GM12878 (cell line): Measurements from ENCODE around the gene RAI2. TPM values are rescaled to one million over a fixed set of nuclear protein-coding genes. Genes with fewer than 3 reads are reported as not detected.

ENCODE experiments used
- ATAC-seq: fragments of 200-7000 bp; cut with Tn5 transposase; 3 replicates; pipeline ENCODE4 v1.9.1; 2020; ENCODE audit warnings: mild to moderate bottlenecking, moderate library complexity
- BruUV-seq: library from RNA; stranded (reverse); fragments of 400-500 nt; replicated peaks from 2 replicates; lab custom pipeline; 2021; lab: Mats Ljungman, UMichigan
- CTCF ChIA-PET: fragments of 300-600 bp; sonication (Branson Sonifier 250); formaldehyde crosslinking; extraction: SDS; loops from one replicate; lab custom pipeline; 2021; ENCODE audit warnings: inconsistent platforms; lab: Yijun Ruan, JAX
- POLR2A ChIA-PET: fragments of 350-600 bp; formaldehyde crosslinking; extraction: SDS; loops from one replicate; lab custom pipeline; 2021; ENCODE audit warnings: inconsistent platforms; lab: Charles Lee
- RAD21 ChIA-PET: fragments of 300-600 bp; sonication (Branson Sonifier 250); formaldehyde crosslinking; loops from one replicate; lab custom pipeline; 2023; ENCODE audit warnings: antibody characterized with exemption; ENCODE audit not compliant: unreplicated experiment; lab: Charles Lee
- SMC1A ChIA-PET: fragments of 300-600 bp; sonication (Branson Sonifier 250); formaldehyde crosslinking; loops from one replicate; lab custom pipeline; 2023; ENCODE audit not compliant: unreplicated experiment, uncharacterized antibody; lab: Charles Lee
- DNase-seq: peaks from one replicate; pipeline ENCODE4 v3.0.0-alpha.2; 2011; ENCODE audit warnings: low read depth, low spot score
- FAIRE-seq: peaks from 3 replicates; lab custom pipeline; 2011; peaks lifted over from hg19 to GRCh38; lab: Jason Lieb, UNC
- H2AFZ ChIP-seq: 2 replicates; pipeline ENCODE4 v1.6.0; 2011; ENCODE audit warnings: low read depth, low read length, control low read depth; ENCODE audit not compliant: control insufficient read depth
- H3K27ac ChIP-seq: 2 replicates; pipeline ENCODE4 v1.5.1; 2011; ENCODE audit warnings: control low read depth; ENCODE audit not compliant: control insufficient read depth, insufficient read depth
- H3K27me3 ChIP-seq, 2 experiments: replicated peaks in 1 of 2; 2 replicates each; pipeline versions ENCODE4 v1.6.0 to v1.6.1; 2011; ENCODE audit warnings: low read length in 1 of 2; ENCODE audit not compliant: control insufficient read depth in 2 of 2, insufficient read depth in 2 of 2
- H3K36me3 ChIP-seq, 2 experiments: 2 replicates each; pipeline ENCODE4 v1.5.1; 2011; ENCODE audit warnings: low read length in 1 of 2; ENCODE audit not compliant: control insufficient read depth in 2 of 2, insufficient read depth in 2 of 2
- H3K4me1 ChIP-seq: 2 replicates; pipeline ENCODE4 v1.6.1; 2011; ENCODE audit warnings: mild to moderate bottlenecking, low read length, moderate library complexity, mixed read lengths; ENCODE audit not compliant: control insufficient read depth, insufficient read depth
- H3K4me2 ChIP-seq: 2 replicates; pipeline ENCODE4 v1.6.0; 2011; ENCODE audit warnings: control low read depth; ENCODE audit not compliant: control insufficient read depth, insufficient read depth
- H3K4me3 ChIP-seq: fragments of 200-600 bp; sonication (generic); 2 replicates; pipeline ENCODE4 v1.5.1; 2016
- H3K79me2 ChIP-seq: 2 replicates; pipeline ENCODE4 v1.6.0; 2011; ENCODE audit warnings: low read length; ENCODE audit not compliant: control insufficient read depth, insufficient read depth
- H3K9ac ChIP-seq: 2 replicates; pipeline ENCODE4 v1.8.0; 2011; ENCODE audit warnings: low read length, control low read depth, mixed read lengths; ENCODE audit not compliant: control insufficient read depth, insufficient read depth
- H3K9me3 ChIP-seq: replicated peaks from 3 replicates; pipeline ENCODE4 v1.5.1; 2011; ENCODE audit warnings: mild to moderate bottlenecking, low read length; ENCODE audit not compliant: control insufficient read depth, insufficient read depth
- H4K20me1 ChIP-seq: 2 replicates; pipeline ENCODE4 v1.6.0; 2011; ENCODE audit not compliant: control insufficient read depth, insufficient read depth
- BRCA1 ChIP-seq: IDR thresholded peaks from 2 replicates; pipeline ENCODE4 v1.6.1; 2011; ENCODE audit warnings: low read depth, low read length, improper control_type of control experiment
- CBFB ChIP-seq: IDR thresholded peaks from 2 replicates; pipeline ENCODE4 v1.6.1; 2016; ENCODE audit warnings: antibody characterized with exemption, low read depth
- JUNB ChIP-seq: IDR thresholded peaks from 2 replicates; pipeline ENCODE4 v1.6.1; 2016; ENCODE audit warnings: antibody characterized with exemption, mild to moderate bottlenecking
- KLF5 ChIP-seq: fragments of 450-650 bp; IDR thresholded peaks from 2 replicates; pipeline ENCODE4 v1.6.1; 2014; ENCODE audit warnings: mild to moderate bottlenecking; ENCODE audit not compliant: partially characterized antibody
- LARP7 ChIP-seq: fragments of 450-650 bp; IDR thresholded peaks from 2 replicates; pipeline ENCODE4 v1.6.1; 2017; ENCODE audit warnings: mild to moderate bottlenecking
- NFXL1 ChIP-seq: fragments of 450-650 bp; IDR thresholded peaks from 2 replicates; pipeline ENCODE4 v1.6.1; 2017; ENCODE audit warnings: antibody characterized with exemption, mild to moderate bottlenecking, borderline replicate concordance
- PAX8 ChIP-seq: fragments of 450-650 bp; IDR thresholded peaks from 2 replicates; pipeline ENCODE4 v1.6.1; 2017; ENCODE audit warnings: mild to moderate bottlenecking, moderate library complexity
- RELA ChIP-seq: fragments of 450-650 bp; IDR thresholded peaks from 2 replicates; pipeline ENCODE4 v1.8.0; 2014; ENCODE audit warnings: borderline replicate concordance; ENCODE audit not compliant: partially characterized antibody
- SMARCA5 ChIP-seq: fragments of 450-650 bp; IDR thresholded peaks from 2 replicates; pipeline ENCODE4 v1.6.1; 2017; ENCODE audit warnings: mild to moderate bottlenecking
- TAF1 ChIP-seq: IDR thresholded peaks from 2 replicates; pipeline ENCODE4 v1.6.1; 2011; ENCODE audit warnings: mild to moderate bottlenecking, low read depth, low read length, borderline replicate concordance
- WGBS: methylation state at CpG from one replicate; pipeline ENCODE4 v1.1.6; 2016; ENCODE audit warnings: low lambda C conversion rate; ENCODE audit not compliant: insufficient replicate concordance, insufficient coverage; ENCODE audit errors: missing lambda C conversion rate; 5-methylcytosine and 5-hydroxymethylcytosine counted together
- in situ Hi-C: fragments of 300-500 bp; cut with MboI; formaldehyde crosslinking; loops from 9 replicates; pipeline ENCODE4 v1.14.3; 2018; ENCODE audit warnings: mixed read lengths
- intact Hi-C: fragments of 100-400 bp; cut with micrococcal nuclease; formaldehyde crosslinking; loops from one replicate; pipeline ENCODE4 v1.14.2; 2022; ENCODE audit not compliant: unreplicated experiment
- polyA plus RNA-seq, 11 experiments: library from polyadenylated mRNA; depleted of rRNA in 4 of 11; unstranded in 6 of 11; stranded (reverse) in 5 of 11; fragments of >200 nt; fragmentation: Nextera tagmentation in 4 of 11; fragmentation: Illumina TruSeq in 1 of 11; extraction: Ambion mirVana in 4 of 11; extraction: Trizol in 1 of 11; gene quantifications; 1 replicate in 1 of 11; 2 replicates in 10 of 11; pipeline versions ENCODE4 v1.2.1 to v1.2.3, GENCODE V29; 2011 to 2016; ENCODE audit warnings: inconsistent platforms in 2 of 11, missing spikeins in 2 of 11, low read depth in 1 of 11
- total RNA-seq, 4 experiments: library from RNA; depleted of rRNA in 3 of 4; stranded (reverse); fragments of >200 nt in 3 of 4; fragmentation: Illumina TruSeq in 1 of 4; extraction: Trizol in 1 of 4; gene quantifications; 2 replicates each; pipeline versions ENCODE4 v1.2.1 to v1.2.3, GENCODE V29; 2013 to 2021
- TF ChIP-seq, protein P1 (sequence below): fragments of 450-650 bp; IDR thresholded peaks from 2 replicates; pipeline ENCODE4 v1.6.1; 2017; ENCODE audit warnings: mild to moderate bottlenecking, moderate library complexity
- TF ChIP-seq, protein P2 (sequence below): IDR thresholded peaks from 2 replicates; pipeline ENCODE4 v1.6.1; 2012; ENCODE audit warnings: improper control_type of control experiment, low read depth, low read length; ENCODE audit not compliant: insufficient replicate concordance

The RAI2 gene
- total and polyA plus RNA-seq, 10 of the 15 experiments (the other 5 are each of a cell fraction or from before 2014, with no cell fraction given), result not detected

DNA sequence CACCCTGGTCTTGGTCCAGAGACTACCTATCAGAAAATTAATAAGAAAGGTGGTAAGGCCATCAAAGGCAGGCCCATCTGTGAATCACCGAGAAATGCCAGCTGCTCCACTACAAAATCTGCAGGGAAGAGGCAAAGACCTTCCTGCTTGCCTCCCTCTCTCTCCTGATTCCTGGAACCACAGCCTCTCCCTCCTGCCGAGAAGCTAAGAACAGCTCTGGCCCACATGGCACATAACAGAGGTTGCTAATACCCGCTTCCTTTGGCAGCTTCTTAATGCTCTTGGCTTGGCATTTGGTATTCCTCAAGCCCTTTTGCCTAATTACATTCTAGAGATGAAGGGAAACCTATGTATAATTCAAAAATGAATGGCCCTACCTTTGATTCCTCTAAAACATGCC is 32.9 kb downstream of the RAI2 start (continued):
- no peak for TF ChIP-seq KLF5
- no peak for TF ChIP-seq BRCA1
- TF ChIP-seq SMARCA5, result no peak

DNA sequence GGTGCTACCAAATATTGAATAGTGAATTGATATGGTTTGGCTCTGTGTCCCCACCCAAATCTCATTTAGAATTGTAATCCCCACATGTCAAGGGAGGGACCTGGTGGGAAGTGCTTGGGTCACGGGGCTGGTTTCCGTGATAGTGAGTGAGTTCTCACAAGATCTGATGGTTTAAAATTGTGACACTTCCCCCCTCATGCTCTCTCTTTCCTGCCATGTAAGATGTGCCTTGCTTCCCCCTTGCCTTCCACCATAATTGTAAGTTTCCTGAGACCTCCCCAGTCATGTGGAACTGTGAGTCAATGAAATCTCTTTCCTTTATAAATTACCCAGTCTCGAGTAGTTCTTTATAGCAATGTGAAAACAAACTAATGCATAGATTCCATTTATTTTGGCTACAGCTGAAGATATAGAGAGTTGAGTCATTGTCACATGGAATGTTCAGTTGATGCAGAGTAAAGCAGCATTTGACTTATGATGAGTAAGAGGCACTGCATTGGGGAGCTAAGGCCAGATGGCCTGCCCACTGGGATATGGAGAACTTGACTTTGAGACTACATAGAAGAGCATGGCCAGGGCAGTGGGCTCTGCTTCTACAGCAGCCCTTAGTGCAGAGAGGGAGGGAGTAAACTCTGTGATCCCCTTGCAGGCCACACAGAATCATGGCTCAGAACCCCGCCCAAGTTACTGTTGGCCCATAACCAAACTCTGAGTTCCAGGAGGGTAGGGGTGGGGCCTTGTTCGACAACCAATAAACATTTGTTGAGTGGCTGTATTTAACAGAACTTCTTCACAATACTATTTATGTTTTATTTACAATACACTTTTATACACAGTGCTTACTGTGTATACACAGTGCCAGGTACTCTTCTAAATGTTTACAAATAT is 34.2 kb downstream of the RAI2 start:
- Histone ChIP-seq H3K27ac (no peak overlapping the region), H3K9ac (no peak overlapping the region), H2AFZ (no peak overlapping the region), H3K27me3 (no peaks in the 10 kb centered on the region; a peak in 1 of 4 replicates), H3K4me1 (no peaks in the 10 kb centered on the region), H3K36me3 (no peaks in the 10 kb centered on the region), H3K4me3 (no peak overlapping the region), H3K4me2 (no peak overlapping the region), H4K20me1 (no peaks in the 10 kb centered on the region), H3K9me3 (no peaks in the 10 kb centered on the region), H3K79me2 (no peaks in the 10 kb centered on the region)
- ChIA-PET POLR2A (no interaction called here), CTCF (no interaction called here), RAD21 (no interaction called here), SMC1A (interaction anchor here (0.9 kb wide), 1 partner anchor 781 kb away, joined by 3 read pairs; no protein-coding TSS in a partner anchor)
- FAIRE-seq, result no peak
- intact Hi-C loops (no loop called here), in situ Hi-C loops (no loop called here)
- 21% methylated on average over 5 of the region's 5 CpGs for WGBS
- BruUV-seq, result no TSS peak
- no peak for DNase-seq
- ATAC-seq, result no peak
- TF ChIP-seq TAF1, result no peak
- TF ChIP-seq, protein P1, sequence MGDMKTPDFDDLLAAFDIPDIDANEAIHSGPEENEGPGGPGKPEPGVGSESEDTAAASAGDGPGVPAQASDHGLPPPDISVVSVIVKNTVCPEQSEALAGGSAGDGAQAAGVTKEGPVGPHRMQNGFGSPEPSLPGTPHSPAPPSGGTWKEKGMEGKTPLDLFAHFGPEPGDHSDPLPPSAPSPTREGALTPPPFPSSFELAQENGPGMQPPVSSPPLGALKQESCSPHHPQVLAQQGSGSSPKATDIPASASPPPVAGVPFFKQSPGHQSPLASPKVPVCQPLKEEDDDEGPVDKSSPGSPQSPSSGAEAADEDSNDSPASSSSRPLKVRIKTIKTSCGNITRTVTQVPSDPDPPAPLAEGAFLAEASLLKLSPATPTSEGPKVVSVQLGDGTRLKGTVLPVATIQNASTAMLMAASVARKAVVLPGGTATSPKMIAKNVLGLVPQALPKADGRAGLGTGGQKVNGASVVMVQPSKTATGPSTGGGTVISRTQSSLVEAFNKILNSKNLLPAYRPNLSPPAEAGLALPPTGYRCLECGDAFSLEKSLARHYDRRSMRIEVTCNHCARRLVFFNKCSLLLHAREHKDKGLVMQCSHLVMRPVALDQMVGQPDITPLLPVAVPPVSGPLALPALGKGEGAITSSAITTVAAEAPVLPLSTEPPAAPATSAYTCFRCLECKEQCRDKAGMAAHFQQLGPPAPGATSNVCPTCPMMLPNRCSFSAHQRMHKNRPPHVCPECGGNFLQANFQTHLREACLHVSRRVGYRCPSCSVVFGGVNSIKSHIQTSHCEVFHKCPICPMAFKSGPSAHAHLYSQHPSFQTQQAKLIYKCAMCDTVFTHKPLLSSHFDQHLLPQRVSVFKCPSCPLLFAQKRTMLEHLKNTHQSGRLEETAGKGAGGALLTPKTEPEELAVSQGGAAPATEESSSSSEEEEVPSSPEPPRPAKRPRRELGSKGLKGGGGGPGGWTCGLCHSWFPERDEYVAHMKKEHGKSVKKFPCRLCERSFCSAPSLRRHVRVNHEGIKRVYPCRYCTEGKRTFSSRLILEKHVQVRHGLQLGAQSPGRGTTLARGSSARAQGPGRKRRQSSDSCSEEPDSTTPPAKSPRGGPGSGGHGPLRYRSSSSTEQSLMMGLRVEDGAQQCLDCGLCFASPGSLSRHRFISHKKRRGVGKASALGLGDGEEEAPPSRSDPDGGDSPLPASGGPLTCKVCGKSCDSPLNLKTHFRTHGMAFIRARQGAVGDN, result no peak
- no peak for TF ChIP-seq NFXL1
- TF ChIP-seq PAX8, result no peak
- TF ChIP-seq JUNB, result no peak
- TF ChIP-seq LARP7, result no peak
- no peak for TF ChIP-seq RELA
- no peak for TF ChIP-seq CBFB
- TF ChIP-seq, protein P2, sequence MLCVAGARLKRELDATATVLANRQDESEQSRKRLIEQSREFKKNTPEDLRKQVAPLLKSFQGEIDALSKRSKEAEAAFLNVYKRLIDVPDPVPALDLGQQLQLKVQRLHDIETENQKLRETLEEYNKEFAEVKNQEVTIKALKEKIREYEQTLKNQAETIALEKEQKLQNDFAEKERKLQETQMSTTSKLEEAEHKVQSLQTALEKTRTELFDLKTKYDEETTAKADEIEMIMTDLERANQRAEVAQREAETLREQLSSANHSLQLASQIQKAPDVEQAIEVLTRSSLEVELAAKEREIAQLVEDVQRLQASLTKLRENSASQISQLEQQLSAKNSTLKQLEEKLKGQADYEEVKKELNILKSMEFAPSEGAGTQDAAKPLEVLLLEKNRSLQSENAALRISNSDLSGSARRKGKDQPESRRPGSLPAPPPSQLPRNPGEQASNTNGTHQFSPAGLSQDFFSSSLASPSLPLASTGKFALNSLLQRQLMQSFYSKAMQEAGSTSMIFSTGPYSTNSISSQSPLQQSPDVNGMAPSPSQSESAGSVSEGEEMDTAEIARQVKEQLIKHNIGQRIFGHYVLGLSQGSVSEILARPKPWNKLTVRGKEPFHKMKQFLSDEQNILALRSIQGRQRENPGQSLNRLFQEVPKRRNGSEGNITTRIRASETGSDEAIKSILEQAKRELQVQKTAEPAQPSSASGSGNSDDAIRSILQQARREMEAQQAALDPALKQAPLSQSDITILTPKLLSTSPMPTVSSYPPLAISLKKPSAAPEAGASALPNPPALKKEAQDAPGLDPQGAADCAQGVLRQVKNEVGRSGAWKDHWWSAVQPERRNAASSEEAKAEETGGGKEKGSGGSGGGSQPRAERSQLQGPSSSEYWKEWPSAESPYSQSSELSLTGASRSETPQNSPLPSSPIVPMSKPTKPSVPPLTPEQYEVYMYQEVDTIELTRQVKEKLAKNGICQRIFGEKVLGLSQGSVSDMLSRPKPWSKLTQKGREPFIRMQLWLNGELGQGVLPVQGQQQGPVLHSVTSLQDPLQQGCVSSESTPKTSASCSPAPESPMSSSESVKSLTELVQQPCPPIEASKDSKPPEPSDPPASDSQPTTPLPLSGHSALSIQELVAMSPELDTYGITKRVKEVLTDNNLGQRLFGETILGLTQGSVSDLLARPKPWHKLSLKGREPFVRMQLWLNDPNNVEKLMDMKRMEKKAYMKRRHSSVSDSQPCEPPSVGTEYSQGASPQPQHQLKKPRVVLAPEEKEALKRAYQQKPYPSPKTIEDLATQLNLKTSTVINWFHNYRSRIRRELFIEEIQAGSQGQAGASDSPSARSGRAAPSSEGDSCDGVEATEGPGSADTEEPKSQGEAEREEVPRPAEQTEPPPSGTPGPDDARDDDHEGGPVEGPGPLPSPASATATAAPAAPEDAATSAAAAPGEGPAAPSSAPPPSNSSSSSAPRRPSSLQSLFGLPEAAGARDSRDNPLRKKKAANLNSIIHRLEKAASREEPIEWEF, result no peak
